ENCODE data around the gene XYLT1.

DNA sequence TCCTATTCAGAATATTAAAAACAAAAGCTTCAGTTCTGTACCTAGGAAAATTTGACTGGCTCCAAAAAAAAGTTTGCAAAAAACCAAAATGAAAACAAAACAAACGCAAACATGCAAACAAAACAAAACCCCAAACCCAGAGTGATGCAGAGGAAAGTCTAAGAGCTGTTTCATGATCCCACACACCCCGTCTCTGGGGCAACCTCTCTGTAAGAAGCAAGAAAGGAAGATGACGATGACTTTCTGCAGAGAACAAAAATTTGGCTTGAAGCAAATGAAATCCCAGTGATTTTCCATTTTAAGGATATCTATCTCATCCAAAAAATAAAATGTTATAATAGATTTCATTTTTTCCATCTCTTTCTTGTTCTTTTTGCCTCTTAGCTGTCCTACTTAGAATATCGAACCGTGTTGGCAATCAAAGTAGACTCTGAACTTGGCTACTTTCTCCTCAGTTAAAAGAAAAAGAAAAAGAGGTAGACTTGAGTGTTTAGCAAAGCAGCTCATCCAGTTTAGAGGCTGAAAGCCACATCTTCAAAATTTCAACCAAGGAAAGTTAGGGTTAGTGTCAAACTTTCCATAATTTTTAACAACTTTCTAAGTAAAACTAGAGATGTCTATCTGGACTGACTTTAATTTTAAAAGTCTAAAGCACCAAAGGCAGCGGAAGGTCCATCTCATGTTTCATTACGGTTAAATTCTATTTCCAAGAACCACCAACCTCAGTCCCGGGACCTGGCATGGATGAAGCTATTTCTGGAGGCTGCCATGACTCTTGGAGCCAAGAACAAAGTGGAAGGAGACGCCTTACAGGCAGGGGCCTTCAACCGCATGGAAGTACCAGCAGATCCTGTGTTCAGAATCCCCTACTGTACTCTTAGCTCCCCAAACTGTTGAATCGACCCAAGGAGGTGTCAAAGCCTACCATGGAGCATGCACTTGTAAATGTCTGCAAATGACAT lies 180.8 kb downstream of the XYLT1 start:
- TF ChIP-seq, protein P1, sequence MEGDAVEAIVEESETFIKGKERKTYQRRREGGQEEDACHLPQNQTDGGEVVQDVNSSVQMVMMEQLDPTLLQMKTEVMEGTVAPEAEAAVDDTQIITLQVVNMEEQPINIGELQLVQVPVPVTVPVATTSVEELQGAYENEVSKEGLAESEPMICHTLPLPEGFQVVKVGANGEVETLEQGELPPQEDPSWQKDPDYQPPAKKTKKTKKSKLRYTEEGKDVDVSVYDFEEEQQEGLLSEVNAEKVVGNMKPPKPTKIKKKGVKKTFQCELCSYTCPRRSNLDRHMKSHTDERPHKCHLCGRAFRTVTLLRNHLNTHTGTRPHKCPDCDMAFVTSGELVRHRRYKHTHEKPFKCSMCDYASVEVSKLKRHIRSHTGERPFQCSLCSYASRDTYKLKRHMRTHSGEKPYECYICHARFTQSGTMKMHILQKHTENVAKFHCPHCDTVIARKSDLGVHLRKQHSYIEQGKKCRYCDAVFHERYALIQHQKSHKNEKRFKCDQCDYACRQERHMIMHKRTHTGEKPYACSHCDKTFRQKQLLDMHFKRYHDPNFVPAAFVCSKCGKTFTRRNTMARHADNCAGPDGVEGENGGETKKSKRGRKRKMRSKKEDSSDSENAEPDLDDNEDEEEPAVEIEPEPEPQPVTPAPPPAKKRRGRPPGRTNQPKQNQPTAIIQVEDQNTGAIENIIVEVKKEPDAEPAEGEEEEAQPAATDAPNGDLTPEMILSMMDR (optimal IDR thresholded peaks at IDR 0.05 in 1 of 3, IDR thresholded peaks at IDR 0.05 in 1 of 3, conservative IDR thresholded peaks at IDR 0.05 in 1 of 3; ENCODE audit: extremely low read depth in 1 of 3, insufficient read depth in 2 of 3, low read length in 3 of 3) = no peak
- TF ChIP-seq EZH2 (IDR thresholded peaks at IDR 0.05; ENCODE audit: low read length) = no peak
